AG04450 (cell line): ENCODE measurements around the gene FAM162B. TPM values are rescaled to one million over a fixed set of nuclear protein-coding genes. Genes with fewer than 3 reads are reported as not detected.

Experiments
- CTCF ChIA-PET: fragments of 300-600, 350-600 bp; formaldehyde crosslinking; extraction: SDS; loops from one replicate; lab custom pipeline; 2022; ENCODE audit warnings: antibody characterized with exemption, inconsistent platforms; lab: Charles Lee
- POLR2A ChIA-PET: fragments of 350-600 bp; formaldehyde crosslinking; extraction: SDS; loops from one replicate; lab custom pipeline; 2021; ENCODE audit warnings: antibody characterized with exemption, inconsistent platforms; lab: Yijun Ruan, JAX
- DNase-seq: peaks from one replicate; pipeline ENCODE4 v3.0.0-alpha.2; 2011; ENCODE audit warnings: low read depth, low spot score
- H3K27ac ChIP-seq: one replicate; pipeline ENCODE4 v1.5.1; 2012; ENCODE audit warnings: low read depth, low read length, control low read depth
- H3K27me3 ChIP-seq: one replicate; pipeline ENCODE4 v1.6.0; 2012; ENCODE audit warnings: low read length; ENCODE audit not compliant: control insufficient read depth, insufficient read depth
- H3K4me3 ChIP-seq: 2 replicates; pipeline ENCODE4 v1.5.1; 2011; ENCODE audit warnings: mild to moderate bottlenecking, low read depth, low read length, control low read depth
- H3K9me3 ChIP-seq: 2 replicates; pipeline ENCODE4 v1.5.1; 2012; ENCODE audit warnings: low read length; ENCODE audit not compliant: control insufficient read depth, insufficient read depth
- CTCF ChIP-seq: IDR thresholded peaks from 2 replicates; pipeline ENCODE4 v1.5.1; 2011; ENCODE audit warnings: low read depth, low read length, control low read depth, inconsistent platforms
- polyA plus RNA-seq: library from polyadenylated mRNA; depleted of rRNA; stranded (reverse); fragments of >200 nt; gene quantifications from 2 replicates; pipeline ENCODE4 v1.2.3, GENCODE V29; 2011

FAM162B gene
- polyA plus RNA-seq, 1 experiment = 10.9 TPM

GRCh38 chr6:116737004-116737403 lies 28.5 kb downstream of the FAM162B start:
- no peaks in the 10 kb centered on the region for H3K27me3 ChIP-seq
- no peak overlapping the region for H3K27ac ChIP-seq
- H3K4me3 ChIP-seq = no peak overlapping the region
- no peaks in the 10 kb centered on the region for H3K9me3 ChIP-seq
- no peak for DNase-seq
- no peak for TF ChIP-seq CTCF
- POLR2A ChIA-PET = no interaction called here
- CTCF ChIA-PET = no interaction called here

- ChIA-PET CTCF (no interaction called here), POLR2A (no interaction called here)
- H3K27ac ChIP-seq = no peak overlapping the region
Measured at GRCh38 chr6:116730513-116730912, 35.0 kb downstream of the FAM162B start.

GRCh38 chr6:116726947-116727346 lies 38.6 kb downstream of the FAM162B start:
- ChIA-PET POLR2A (no interaction called here), CTCF (no interaction called here)
- no peaks in the 10 kb centered on the region for H3K9me3 ChIP-seq
- DNase-seq = no peak
- no peaks in the 10 kb centered on the region for H3K27me3 ChIP-seq
- H3K4me3 ChIP-seq = no peak overlapping the region
- TF ChIP-seq CTCF = no peak
- no peak overlapping the region for H3K27ac ChIP-seq

More at GRCh38 chr6:116730513-116730912, 35.0 kb downstream of the FAM162B start:
- TF ChIP-seq CTCF = no peak
- H3K4me3 ChIP-seq = no peak overlapping the region
- DNase-seq = no peak
- H3K9me3 ChIP-seq = no peaks in the 10 kb centered on the region
- H3K27me3 ChIP-seq = no peaks in the 10 kb centered on the region

GRCh38 chr6:116714761-116715160 lies 50.8 kb downstream of the FAM162B start:
- CTCF ChIA-PET = no interaction called here
- POLR2A ChIA-PET = no interaction called here
- Histone ChIP-seq H3K4me3 (no peak overlapping the region), H3K9me3 (no peaks in the 10 kb centered on the region), H3K27ac (no peak overlapping the region), H3K27me3 (no peaks in the 10 kb centered on the region)
- no peak for DNase-seq
- no peak for TF ChIP-seq CTCF

- TF ChIP-seq CTCF = no peak
Measured at GRCh38 chr6:116714296-116714695, 51.2 kb downstream of the FAM162B start.

More at GRCh38 chr6:116714296-116714695, 51.2 kb downstream of the FAM162B start:
- no peak for DNase-seq
- Histone ChIP-seq H3K9me3 (no peaks in the 10 kb centered on the region), H3K27ac (no peak overlapping the region), H3K27me3 (no peaks in the 10 kb centered on the region), H3K4me3 (no peak overlapping the region)
- POLR2A ChIA-PET = no interaction called here
- CTCF ChIA-PET = no interaction called here
